KG1 (cell line): ENCODE results near the gene SLC25A51.
"Not testable (repeated sequence)": the region's sequence is repeated elsewhere in the genome, so short reads cannot be mapped to it uniquely, and the experiment has no call there.

Source experiments
- DNase-seq: peaks from one replicate; lab custom pipeline; 2025; lab: John Stamatoyannopoulos, UW

The SLC25A51 gene

GRCh38 chr9:37902796-37903646, 906 bp downstream of the SLC25A51 start:
- peak; percentile 33 for DNase-seq

GRCh38 chr9:37902131-37902530, 1.8 kb downstream of the SLC25A51 start:
- no peak for DNase-seq

- no peak for DNase-seq
These were observed 4.9 kb downstream of the SLC25A51 start for GRCh38 chr9:37899041-37899440.

- DNase-seq, result no peak
These were observed 6.3 kb downstream of the SLC25A51 start for GRCh38 chr9:37897665-37898064.

- DNase-seq, result no peak
These were observed 11.9 kb downstream of the SLC25A51 start for GRCh38 chr9:37892063-37892462.

- not testable (repeated sequence) for DNase-seq
These were observed 12.9 kb downstream of the SLC25A51 start for GRCh38 chr9:37891042-37891441.

- DNase-seq, result no peak
These were observed 14.4 kb downstream of the SLC25A51 start for GRCh38 chr9:37889536-37889935.

- DNase-seq, result not testable (repeated sequence)
These were observed 15.8 kb downstream of the SLC25A51 start for GRCh38 chr9:37887977-37888583.

GRCh38 chr9:37880916-37881479, 22.9 kb downstream of the SLC25A51 start:
- no peak for DNase-seq

GRCh38 chr9:37876376-37876775, 27.6 kb downstream of the SLC25A51 start:
- no peak for DNase-seq

GRCh38 chr9:37873955-37874354, 30.0 kb downstream of the SLC25A51 start:
- no peak for DNase-seq

- DNase-seq, result no peak
These were observed 33.1 kb downstream of the SLC25A51 start for GRCh38 chr9:37870799-37871176.

GRCh38 chr9:37870081-37870798, 33.7 kb downstream of the SLC25A51 start:
- no peak for DNase-seq

- DNase-seq, result no peak
These were observed 41.4 kb downstream of the SLC25A51 start for GRCh38 chr9:37862530-37862929.

GRCh38 chr9:37859043-37859442, 44.9 kb downstream of the SLC25A51 start:
- DNase-seq, result no peak

- no peak for DNase-seq
These were observed 47.4 kb downstream of the SLC25A51 start for GRCh38 chr9:37856551-37856950.

GRCh38 chr9:37852222-37852621, 51.7 kb downstream of the SLC25A51 start:
- DNase-seq, result no peak

GRCh38 chr9:37840560-37841194, 63.2 kb downstream of the SLC25A51 start:
- DNase-seq, result no peak

- no peak for DNase-seq
These were observed 64.1 kb downstream of the SLC25A51 start for GRCh38 chr9:37839496-37840461.
